Measurements from ENCODE around the gene LRCOL1. TPM values are rescaled to one million over a fixed set of nuclear protein-coding genes. Genes with fewer than 3 reads are reported as not detected.

LRCOL1 gene
- total RNA-seq, 2 experiments from 2014 or later, result not detected

- Histone ChIP-seq H3K27me3 (ENCODE audit: control insufficient read depth in 1 of 2, insufficient read depth in 2 of 2, low read length in 2 of 2) (no peaks in the 10 kb centered on the region), H3K9me3 (ENCODE audit: control insufficient read depth in 1 of 2, insufficient read depth in 1 of 2, low read length in 2 of 2) (peaks cover 0 to 6% of the 10 kb centered on the region in 2 experiments), H3K4me3 (ENCODE audit: low read length) (no peak overlapping the region), H3K4me1 (ENCODE audit: insufficient read depth, low read length) (no peaks in the 10 kb centered on the region), H3K27ac (ENCODE audit: low read depth in 1 of 2, low read length in 2 of 2) (no peak overlapping the region), H3K36me3 (ENCODE audit: insufficient read depth, low read length) (peaks cover 8% of the 10 kb centered on the region)
- no peak for TF ChIP-seq CTCF (IDR thresholded peaks at IDR 0.05)
- Mint-ChIP-seq H3K9me3 (no peaks in the 10 kb centered on the region), H3K27me3 (no peaks in the 10 kb centered on the region), H3K4me1 (ENCODE audit: low read depth) (no peaks in the 10 kb centered on the region), H3K36me3 (ENCODE audit: low read depth) (peaks cover 24% of the 10 kb centered on the region), H3K4me3 (no peak overlapping the region), H3K27ac (no peak overlapping the region)
- intact Hi-C loops (cut with DNase I, micrococcal nuclease), result no loop called here
- ChIA-PET CTCF (no interaction called here), POLR2A (no interaction called here)
- DNase-seq (no peak), ATAC-seq (ENCODE audit: poor library complexity) (no peak)
These were observed 27.0 kb downstream of the LRCOL1 start for GRCh38 chr12:132583411-132583710.

- peaks cover 10% of the 10 kb centered on the region for H3K36me3 ChIP-seq (ENCODE audit: insufficient read depth, low read length)
- peaks cover 28% of the 10 kb centered on the region for H3K36me3 Mint-ChIP-seq (ENCODE audit: low read depth)
- H3K4me1 ChIP-seq (ENCODE audit: insufficient read depth, low read length), result no peaks in the 10 kb centered on the region
- no peaks in the 10 kb centered on the region for H3K27me3 ChIP-seq (ENCODE audit: control insufficient read depth in 1 of 2, insufficient read depth in 2 of 2, low read length in 2 of 2)
- no peak for DNase-seq
- POLR2A ChIA-PET, result no interaction called here
- peaks cover 0 to 5% of the 10 kb centered on the region in 2 experiments for H3K9me3 ChIP-seq (ENCODE audit: control insufficient read depth in 1 of 2, insufficient read depth in 1 of 2, low read length in 2 of 2)
- no peak overlapping the region for H3K4me3 ChIP-seq (ENCODE audit: low read length)
- no peak for ATAC-seq (ENCODE audit: poor library complexity)
- H3K27me3 Mint-ChIP-seq, result no peaks in the 10 kb centered on the region
- H3K9me3 Mint-ChIP-seq, result no peaks in the 10 kb centered on the region
- intact Hi-C loops (cut with DNase I, micrococcal nuclease), result no loop called here
- H3K4me1 Mint-ChIP-seq (ENCODE audit: low read depth), result no peaks in the 10 kb centered on the region
- CTCF ChIA-PET, result no interaction called here
- H3K4me3 Mint-ChIP-seq, result no peak overlapping the region
- H3K27ac ChIP-seq (ENCODE audit: low read depth in 1 of 2, low read length in 2 of 2), result no peak overlapping the region
- no peak overlapping the region for H3K27ac Mint-ChIP-seq
- TF ChIP-seq CTCF (IDR thresholded peaks at IDR 0.05), result no peak
These were observed 27.6 kb downstream of the LRCOL1 start for GRCh38 chr12:132582582-132583410.

GRCh38 chr12:132582058-132582420 is 28.3 kb downstream of the LRCOL1 start:
- H3K9me3 ChIP-seq (ENCODE audit: control insufficient read depth in 1 of 2, insufficient read depth in 1 of 2, low read length in 2 of 2), result peaks cover 0 to 5% of the 10 kb centered on the region in 2 experiments
- H3K27me3 ChIP-seq (ENCODE audit: control insufficient read depth in 1 of 2, insufficient read depth in 2 of 2, low read length in 2 of 2), result no peaks in the 10 kb centered on the region
- Mint-ChIP-seq H3K4me3 (no peak overlapping the region), H3K27ac (no peak overlapping the region), H3K9me3 (no peaks in the 10 kb centered on the region), H3K4me1 (ENCODE audit: low read depth) (no peaks in the 10 kb centered on the region), H3K36me3 (ENCODE audit: low read depth) (peaks cover 30% of the 10 kb centered on the region), H3K27me3 (no peaks in the 10 kb centered on the region)
- intact Hi-C loops (cut with DNase I, micrococcal nuclease), result no loop called here
- peaks cover 14% of the 10 kb centered on the region for H3K36me3 ChIP-seq (ENCODE audit: insufficient read depth, low read length)
- ChIA-PET POLR2A (no interaction called here), CTCF (no interaction called here)
- H3K4me3 ChIP-seq (ENCODE audit: low read length), result no peak overlapping the region
- no peaks in the 10 kb centered on the region for H3K4me1 ChIP-seq (ENCODE audit: insufficient read depth, low read length)
- no peak for DNase-seq
- no peak for TF ChIP-seq CTCF (IDR thresholded peaks at IDR 0.05)
- no peak overlapping the region for H3K27ac ChIP-seq (ENCODE audit: low read depth in 1 of 2, low read length in 2 of 2)
- ATAC-seq (ENCODE audit: poor library complexity), result no peak
